Tibial nerve (tissue), 4 donors: ENCODE data around the gene SAMD8. TPM values are rescaled to one million over a fixed set of nuclear protein-coding genes. Genes with fewer than 3 reads are reported as not detected.

Experiments used
- DNase-seq, 2 donors: peaks; one replicate each; pipeline ENCODE4 v3.0.0-alpha.2; 2019; ENCODE audit warnings: low spot score in 2 of 2
- H3K27ac ChIP-seq, 4 donors: fragments of 200-600 bp; sonication (generic) in 3 of 4; one replicate each; pipeline ENCODE4 v1.5.1; 2017 to 2019; ENCODE audit warnings: mild to moderate bottlenecking in 1 of 4
- H3K27me3 ChIP-seq, 2 donors: fragments of 200-600 bp; sonication (generic) in 1 of 2; one replicate each; pipeline versions ENCODE4 v1.5.1 to v1.6.0; 2017 to 2019
- H3K36me3 ChIP-seq, 3 donors: fragments of 200-600 bp; sonication (generic); one replicate each; pipeline ENCODE4 v1.5.1; 2018 to 2019
- H3K4me1 ChIP-seq, 4 donors: fragments of 200-600 bp; sonication (generic) in 3 of 4; one replicate each; pipeline ENCODE4 v1.5.1; 2017 to 2019
- H3K4me3 ChIP-seq, 4 donors: fragments of 200-600 bp; sonication (generic) in 3 of 4; one replicate each; pipeline ENCODE4 v1.5.1; 2017 to 2019; ENCODE audit warnings: mild to moderate bottlenecking in 1 of 4, moderate library complexity in 1 of 4
- H3K9me3 ChIP-seq, 4 donors: fragments of 200-600 bp; sonication (generic) in 3 of 4; one replicate each; pipeline ENCODE4 v1.5.1; 2017 to 2019
- EP300 ChIP-seq, 2 donors: sonication (generic); formaldehyde crosslinking; IDR thresholded peaks; one replicate each; pipeline ENCODE4 v1.6.1; 2017; ENCODE audit warnings: antibody characterized with exemption in 2 of 2, mild to moderate bottlenecking in 1 of 2
- POLR2A ChIP-seq, 2 donors: fragments of 450-650 bp; IDR thresholded peaks; one replicate each; pipeline ENCODE4 v1.6.1; 2017; ENCODE audit warnings: antibody characterized with exemption in 2 of 2, mild to moderate bottlenecking in 2 of 2, moderate library complexity in 2 of 2
- WGBS, 2 donors: methylation state at CpG; one replicate each; pipeline ENCODE4 v1.1.5; 2018; 5-methylcytosine and 5-hydroxymethylcytosine counted together
- total RNA-seq, 4 donors: library from RNA; depleted of rRNA; stranded (reverse); fragments of >200 nt; gene quantifications; one replicate each; pipeline ENCODE4 v1.1.0, GENCODE V29; 2016
- TF ChIP-seq, protein P1 (sequence below), 5 experiments: fragments of 200-600 bp in 3 of 5; fragments of 450-650 bp in 2 of 5; sonication (generic) in 3 of 5; IDR thresholded peaks; one replicate each; pipeline ENCODE4 v1.5.1; 2016 to 2019; ENCODE audit warnings: antibody characterized with exemption in 5 of 5, mild to moderate bottlenecking in 3 of 5, moderate library complexity in 2 of 5

SAMD8 gene
- total RNA-seq, 4 donors from 2014 or later: 46.5 to 62.0 (median 56.7) TPM

DNA sequence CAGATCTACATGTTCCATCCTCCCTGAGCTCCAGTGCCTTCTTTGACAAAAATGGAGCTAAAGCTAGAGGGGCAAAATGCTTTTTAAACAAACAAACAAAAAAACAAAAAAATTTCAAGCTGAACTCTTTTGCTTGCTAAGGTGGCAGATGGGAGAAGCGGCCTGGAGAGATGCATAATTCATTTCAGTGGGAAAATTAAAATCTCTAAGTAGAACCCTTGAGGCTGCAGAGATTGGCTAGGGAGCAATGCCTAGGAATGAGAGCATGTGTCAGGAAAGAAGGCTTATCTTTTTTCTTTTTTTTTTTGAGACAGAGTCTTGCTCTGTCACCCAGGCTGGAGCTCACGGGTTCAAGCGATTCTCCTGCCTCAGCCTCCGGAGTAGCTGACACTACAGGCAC lies 46.4 kb upstream of the SAMD8 start:
- H3K9me3 ChIP-seq: no peaks in the 10 kb centered on the region
- no peak overlapping the region for H3K4me3 ChIP-seq
- WGBS, 2 donors: 77 to 81% methylated on average over 4 of the region's 4 CpGs
- H3K27ac ChIP-seq: peak overlapping the region in 1 of 4 donors; percentile 19
- no peaks in the 10 kb centered on the region for H3K36me3 ChIP-seq
- H3K27me3 ChIP-seq: no peaks in the 10 kb centered on the region
- DNase-seq: no peak
- TF ChIP-seq EP300 (IDR thresholded peaks at IDR 0.05): no peak
- no peak for TF ChIP-seq POLR2A (IDR thresholded peaks at IDR 0.05)
- TF ChIP-seq, protein P1, sequence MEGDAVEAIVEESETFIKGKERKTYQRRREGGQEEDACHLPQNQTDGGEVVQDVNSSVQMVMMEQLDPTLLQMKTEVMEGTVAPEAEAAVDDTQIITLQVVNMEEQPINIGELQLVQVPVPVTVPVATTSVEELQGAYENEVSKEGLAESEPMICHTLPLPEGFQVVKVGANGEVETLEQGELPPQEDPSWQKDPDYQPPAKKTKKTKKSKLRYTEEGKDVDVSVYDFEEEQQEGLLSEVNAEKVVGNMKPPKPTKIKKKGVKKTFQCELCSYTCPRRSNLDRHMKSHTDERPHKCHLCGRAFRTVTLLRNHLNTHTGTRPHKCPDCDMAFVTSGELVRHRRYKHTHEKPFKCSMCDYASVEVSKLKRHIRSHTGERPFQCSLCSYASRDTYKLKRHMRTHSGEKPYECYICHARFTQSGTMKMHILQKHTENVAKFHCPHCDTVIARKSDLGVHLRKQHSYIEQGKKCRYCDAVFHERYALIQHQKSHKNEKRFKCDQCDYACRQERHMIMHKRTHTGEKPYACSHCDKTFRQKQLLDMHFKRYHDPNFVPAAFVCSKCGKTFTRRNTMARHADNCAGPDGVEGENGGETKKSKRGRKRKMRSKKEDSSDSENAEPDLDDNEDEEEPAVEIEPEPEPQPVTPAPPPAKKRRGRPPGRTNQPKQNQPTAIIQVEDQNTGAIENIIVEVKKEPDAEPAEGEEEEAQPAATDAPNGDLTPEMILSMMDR (IDR thresholded peaks at IDR 0.05): no peak
- no peaks in the 10 kb centered on the region for H3K4me1 ChIP-seq

DNA sequence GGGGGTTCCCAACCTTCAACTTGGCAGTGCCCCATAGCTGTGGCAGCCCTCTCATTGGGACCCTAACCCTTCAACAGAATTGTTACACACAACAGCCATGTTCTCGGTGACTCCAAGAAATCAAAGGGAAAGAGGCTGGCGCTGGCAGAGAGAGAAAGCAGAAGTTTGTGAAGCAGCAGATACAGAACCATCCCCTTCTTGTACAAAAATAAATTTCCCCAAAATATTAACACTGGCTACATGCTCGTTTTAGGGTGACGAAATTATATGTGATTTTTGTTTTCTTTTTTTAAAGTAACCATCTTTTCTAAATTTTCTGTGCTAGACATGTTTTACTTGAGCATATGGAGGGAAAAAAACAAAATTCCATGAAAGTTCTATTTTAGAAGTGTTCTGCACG lies 45.2 kb upstream of the SAMD8 start:
- 77 to 85% methylated on average over 5 of the region's 5 CpGs for WGBS, 2 donors
- H3K27me3 ChIP-seq: no peaks in the 10 kb centered on the region
- DNase-seq: no peak
- no peaks in the 10 kb centered on the region for H3K9me3 ChIP-seq
- no peak overlapping the region for H3K4me3 ChIP-seq
- H3K27ac ChIP-seq: no peak overlapping the region
- no peaks in the 10 kb centered on the region for H3K36me3 ChIP-seq
- TF ChIP-seq EP300 (IDR thresholded peaks at IDR 0.05) (no peak), POLR2A (IDR thresholded peaks at IDR 0.05) (no peak)
- H3K4me1 ChIP-seq: no peaks in the 10 kb centered on the region

DNA sequence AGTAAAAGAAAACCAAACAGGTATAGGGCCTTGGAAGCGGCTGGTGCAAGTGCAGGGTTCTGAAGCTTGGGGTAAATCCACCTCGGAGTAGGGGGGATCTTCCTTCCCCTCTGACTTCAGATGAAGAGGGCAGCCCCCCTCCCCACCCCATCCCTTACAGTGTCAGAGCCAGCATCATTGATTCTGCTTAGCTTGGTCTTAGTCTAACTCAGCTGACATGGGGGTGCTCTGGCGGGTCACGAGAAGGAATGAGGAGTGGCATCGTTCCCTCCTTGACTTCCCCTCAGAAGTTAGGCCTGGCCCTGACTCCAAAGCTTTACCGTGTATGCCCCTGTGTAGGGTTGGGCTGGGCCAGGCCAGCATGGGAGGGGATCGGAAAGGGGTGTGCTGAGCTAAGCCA lies 44.2 kb upstream of the SAMD8 start:
- Histone ChIP-seq H3K9me3 (no peaks in the 10 kb centered on the region), H3K4me1 (no peaks in the 10 kb centered on the region), H3K27ac (no peak overlapping the region), H3K4me3 (no peak overlapping the region), H3K36me3 (no peaks in the 10 kb centered on the region), H3K27me3 (no peaks in the 10 kb centered on the region)
- TF ChIP-seq, protein P1 (IDR thresholded peaks at IDR 0.05): no peak
- TF ChIP-seq EP300 (IDR thresholded peaks at IDR 0.05): no peak
- TF ChIP-seq POLR2A (IDR thresholded peaks at IDR 0.05): no peak
- WGBS, 2 donors: 74 to 78% methylated on average over 7 of the region's 7 CpGs
- DNase-seq: no peak

DNA sequence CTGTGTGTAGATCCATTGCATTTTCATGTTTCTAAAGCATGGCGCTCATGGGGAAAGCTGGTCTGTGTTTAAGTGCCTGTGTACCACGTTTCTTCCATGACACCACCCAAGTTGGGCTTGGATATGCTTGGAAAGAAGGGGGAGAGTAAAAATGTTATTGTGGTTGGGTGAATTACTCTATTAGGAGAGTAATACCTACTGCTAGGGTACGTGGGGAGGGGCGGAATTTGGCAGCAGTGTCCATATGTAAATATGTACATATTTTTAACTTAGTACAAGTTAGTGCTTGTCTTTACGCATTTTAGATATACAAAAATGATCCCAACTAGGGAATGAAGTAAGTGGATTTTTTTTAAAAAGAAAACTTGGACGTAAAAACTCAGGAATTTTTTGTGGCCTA lies 42.9 kb upstream of the SAMD8 start:
- TF ChIP-seq, protein P1 (IDR thresholded peaks at IDR 0.05): no peak
- TF ChIP-seq POLR2A (IDR thresholded peaks at IDR 0.05) (no peak), EP300 (IDR thresholded peaks at IDR 0.05) (no peak)
- H3K27ac ChIP-seq: no peak overlapping the region
- 77 to 78% methylated on average over 6 of the region's 6 CpGs for WGBS, 2 donors
- DNase-seq: no peak
- no peaks in the 10 kb centered on the region for H3K4me1 ChIP-seq
- H3K27me3 ChIP-seq: no peaks in the 10 kb centered on the region
- no peak overlapping the region for H3K4me3 ChIP-seq
- H3K9me3 ChIP-seq: no peaks in the 10 kb centered on the region
- no peaks in the 10 kb centered on the region for H3K36me3 ChIP-seq

DNA sequence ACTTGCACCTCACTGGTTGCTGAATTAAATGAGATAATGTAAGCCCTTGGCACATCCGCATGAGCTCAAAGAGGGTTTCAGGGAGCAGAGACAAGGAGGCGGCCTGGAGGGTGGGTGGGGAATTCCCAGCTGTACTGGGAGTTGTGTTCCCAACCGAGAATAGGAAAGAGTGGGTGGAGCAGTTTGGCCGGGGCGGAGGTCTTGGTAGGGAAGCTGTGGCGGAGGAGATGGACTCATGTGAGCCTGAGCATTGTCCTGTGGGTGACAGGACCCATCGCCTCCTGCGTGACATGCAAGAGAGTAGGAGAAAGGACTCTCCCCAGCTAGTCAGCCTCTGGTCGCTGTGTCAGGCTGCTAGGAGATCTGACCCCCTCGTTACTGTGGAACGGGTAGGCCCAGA lies 41.0 kb upstream of the SAMD8 start:
- Histone ChIP-seq H3K36me3 (no peaks in the 10 kb centered on the region), H3K4me1 (no peaks in the 10 kb centered on the region), H3K4me3 (no peak overlapping the region), H3K9me3 (no peaks in the 10 kb centered on the region), H3K27me3 (no peaks in the 10 kb centered on the region), H3K27ac (no peak overlapping the region)
- DNase-seq: no peak
- TF ChIP-seq, protein P1 (IDR thresholded peaks at IDR 0.05): no peak
- TF ChIP-seq EP300 (IDR thresholded peaks at IDR 0.05) (no peak), POLR2A (IDR thresholded peaks at IDR 0.05) (no peak)
- whole genome bisulfite sequencing, 2 donors: 81 to 83% methylated on average over 11 of the region's 11 CpGs

DNA sequence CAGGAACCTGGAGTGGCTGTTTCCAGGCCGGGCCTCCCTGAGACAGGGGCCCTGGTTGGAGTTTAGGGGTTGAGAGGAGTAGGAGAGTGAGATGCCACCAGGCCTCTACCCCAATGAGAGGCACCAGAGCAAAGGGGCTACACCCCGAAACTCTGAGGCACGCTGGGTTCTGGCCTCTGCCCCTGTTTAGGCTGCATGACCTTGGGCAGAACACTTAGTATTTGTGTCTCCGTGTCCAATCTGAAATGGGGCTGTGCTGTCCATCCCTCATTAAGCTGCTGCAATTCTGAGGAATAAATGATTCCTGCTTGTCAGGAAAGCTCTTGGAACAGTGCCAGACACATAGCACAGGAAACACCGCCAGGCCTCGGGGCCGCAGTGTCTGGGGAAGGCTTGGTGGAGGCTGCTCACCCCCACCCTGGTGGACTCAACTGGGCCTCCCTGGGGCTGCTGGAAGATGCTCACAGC lies 40.5 kb upstream of the SAMD8 start:
- no peaks in the 10 kb centered on the region for H3K9me3 ChIP-seq
- H3K4me1 ChIP-seq: no peaks in the 10 kb centered on the region
- TF ChIP-seq, protein P1 (IDR thresholded peaks at IDR 0.05): no peak
- TF ChIP-seq EP300 (IDR thresholded peaks at IDR 0.05): no peak
- no peak for TF ChIP-seq POLR2A (IDR thresholded peaks at IDR 0.05)
- no peak overlapping the region for H3K27ac ChIP-seq
- H3K4me3 ChIP-seq: no peak overlapping the region
- no peak for DNase-seq
- WGBS, 2 donors: 57 to 58% methylated on average over 7 of the region's 7 CpGs
- no peaks in the 10 kb centered on the region for H3K27me3 ChIP-seq
- H3K36me3 ChIP-seq: no peaks in the 10 kb centered on the region
